Fibroblast of mammary gland (primary cell): ENCODE results near the gene NFATC4.
A peak's percentile ranks its signal among the peaks of the same experiment; 100 is the strongest.

Experiments used
- DNase-seq: peaks from one replicate; pipeline ENCODE4 v3.0.0-alpha.2; 2010; ENCODE audit warnings: low read depth
- H3K4me3 ChIP-seq: 2 replicates; pipeline ENCODE4 v1.5.1; 2011; ENCODE audit warnings: low read depth, mild to moderate bottlenecking, low read length, moderate library complexity; ENCODE audit not compliant: control insufficient read depth
- TF ChIP-seq, protein P1 (sequence below): conservative IDR thresholded peaks from 2 replicates; pipeline ENCODE4 v1.5.1; 2011; ENCODE audit warnings: low read depth, low read length, inconsistent platforms; ENCODE audit not compliant: control insufficient read depth, insufficient read depth

Gene NFATC4

DNA sequence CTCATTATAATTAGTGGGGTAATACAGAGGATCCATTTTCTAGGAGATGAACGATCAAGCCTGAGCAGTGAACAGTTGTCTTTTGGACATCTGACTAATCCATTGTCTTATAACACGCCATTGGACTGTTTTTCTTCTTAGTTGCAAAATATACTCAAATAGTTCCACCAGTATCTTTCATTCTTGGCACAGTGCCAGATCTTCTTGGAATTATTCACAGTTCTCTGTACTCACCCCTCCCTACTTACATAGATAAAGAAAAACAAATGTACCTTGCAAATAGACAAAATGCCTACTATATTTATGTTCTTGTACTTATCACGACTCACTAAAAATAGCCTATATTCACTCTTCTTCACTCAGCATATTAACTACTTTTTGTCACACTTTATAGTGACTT is 57.7 kb downstream of the NFATC4 start:
- DNase-seq: peak; percentile 90
- H3K4me3 ChIP-seq: no peak overlapping the region
- TF ChIP-seq, protein P1, sequence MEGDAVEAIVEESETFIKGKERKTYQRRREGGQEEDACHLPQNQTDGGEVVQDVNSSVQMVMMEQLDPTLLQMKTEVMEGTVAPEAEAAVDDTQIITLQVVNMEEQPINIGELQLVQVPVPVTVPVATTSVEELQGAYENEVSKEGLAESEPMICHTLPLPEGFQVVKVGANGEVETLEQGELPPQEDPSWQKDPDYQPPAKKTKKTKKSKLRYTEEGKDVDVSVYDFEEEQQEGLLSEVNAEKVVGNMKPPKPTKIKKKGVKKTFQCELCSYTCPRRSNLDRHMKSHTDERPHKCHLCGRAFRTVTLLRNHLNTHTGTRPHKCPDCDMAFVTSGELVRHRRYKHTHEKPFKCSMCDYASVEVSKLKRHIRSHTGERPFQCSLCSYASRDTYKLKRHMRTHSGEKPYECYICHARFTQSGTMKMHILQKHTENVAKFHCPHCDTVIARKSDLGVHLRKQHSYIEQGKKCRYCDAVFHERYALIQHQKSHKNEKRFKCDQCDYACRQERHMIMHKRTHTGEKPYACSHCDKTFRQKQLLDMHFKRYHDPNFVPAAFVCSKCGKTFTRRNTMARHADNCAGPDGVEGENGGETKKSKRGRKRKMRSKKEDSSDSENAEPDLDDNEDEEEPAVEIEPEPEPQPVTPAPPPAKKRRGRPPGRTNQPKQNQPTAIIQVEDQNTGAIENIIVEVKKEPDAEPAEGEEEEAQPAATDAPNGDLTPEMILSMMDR: no peak

GRCh38 chr14:24426150-24426911 is 58.3 kb downstream of the NFATC4 start:
- no peak overlapping the region for H3K4me3 ChIP-seq
- no peak for DNase-seq
- TF ChIP-seq, protein P1: no peak

DNA sequence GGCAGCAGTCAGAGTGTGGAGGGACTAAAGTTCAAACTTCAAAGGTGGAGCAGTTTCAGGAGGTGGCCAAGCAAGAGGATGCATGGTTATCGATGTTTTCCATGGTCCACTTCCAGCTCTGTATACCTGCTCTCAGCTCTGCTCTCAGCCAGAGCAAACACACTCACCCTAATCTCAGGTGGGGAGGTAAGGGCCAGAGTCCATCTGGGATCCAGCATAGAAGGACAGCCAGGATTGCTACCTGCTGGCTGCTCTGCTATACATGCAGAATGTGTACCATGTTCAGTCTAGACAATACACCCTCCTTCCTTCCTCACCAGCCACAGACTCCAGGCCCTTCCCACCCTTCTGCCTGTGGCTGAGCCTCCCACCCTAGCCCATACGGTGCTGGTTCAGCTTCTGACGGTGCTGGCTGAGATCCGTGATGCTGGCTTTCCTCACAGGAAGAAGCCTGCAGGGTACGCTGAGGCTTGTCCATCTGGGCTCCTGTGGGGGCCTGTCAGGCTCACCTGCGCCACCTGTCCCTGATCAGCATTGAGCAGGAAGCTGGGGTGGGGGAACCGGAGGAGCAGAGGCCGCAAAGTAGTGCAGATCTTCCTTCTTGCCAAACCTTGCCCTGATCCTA is 59.0 kb downstream of the NFATC4 start:
- DNase-seq: no peak
- TF ChIP-seq, protein P1: no peak
- H3K4me3 ChIP-seq: no peak overlapping the region

GRCh38 chr14:24427537-24428508 is 59.8 kb downstream of the NFATC4 start:
- DNase-seq: no peak
- H3K4me3 ChIP-seq: no peak overlapping the region
- TF ChIP-seq, protein P1: no peak

DNA sequence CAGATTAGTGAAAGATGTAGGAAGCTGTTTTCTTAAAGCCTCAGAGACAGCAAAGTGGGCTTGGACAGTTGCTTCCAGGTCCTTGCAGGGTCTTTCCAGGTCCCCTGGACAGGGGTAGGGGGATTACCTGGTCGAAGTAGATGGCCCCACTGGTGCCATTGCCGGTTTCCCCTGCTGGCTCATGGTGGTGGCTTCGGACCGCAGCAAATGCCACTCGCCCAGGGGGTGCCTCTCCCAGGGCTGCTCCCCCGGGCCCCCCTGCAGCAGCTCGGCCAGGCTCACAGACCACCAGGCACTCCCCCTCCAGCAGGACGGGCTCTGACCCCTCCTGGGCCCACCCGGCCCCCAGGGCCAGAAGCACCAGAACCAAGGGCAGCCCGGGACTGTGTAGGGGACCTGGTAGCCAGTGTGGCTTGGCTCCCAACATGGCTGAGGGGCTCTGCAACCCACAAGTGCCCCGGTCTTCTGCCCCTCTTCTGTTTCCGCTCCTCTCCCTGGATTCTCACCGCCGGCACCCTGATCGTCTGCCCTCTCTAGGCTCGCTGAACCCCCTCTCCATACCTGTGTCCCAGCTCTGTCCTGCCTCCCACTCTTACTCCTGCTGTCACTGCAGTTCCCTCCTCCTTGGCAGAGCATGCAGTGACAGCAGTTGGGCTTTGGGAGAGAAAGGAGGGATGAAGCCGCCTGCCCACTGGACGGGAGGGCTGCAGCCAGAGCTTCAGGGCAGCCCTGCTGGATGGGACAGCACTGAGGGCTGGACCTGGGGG is 60.8 kb downstream of the NFATC4 start:
- no peak overlapping the region for H3K4me3 ChIP-seq
- TF ChIP-seq, protein P1: no peak
- no peak for DNase-seq
